Measurements from ENCODE around the gene NCBP3.
"Not testable (repeated sequence)": the region's sequence is repeated elsewhere in the genome, so short reads cannot be mapped to it uniquely, and the experiment has no call there.

NCBP3 gene

DNA sequence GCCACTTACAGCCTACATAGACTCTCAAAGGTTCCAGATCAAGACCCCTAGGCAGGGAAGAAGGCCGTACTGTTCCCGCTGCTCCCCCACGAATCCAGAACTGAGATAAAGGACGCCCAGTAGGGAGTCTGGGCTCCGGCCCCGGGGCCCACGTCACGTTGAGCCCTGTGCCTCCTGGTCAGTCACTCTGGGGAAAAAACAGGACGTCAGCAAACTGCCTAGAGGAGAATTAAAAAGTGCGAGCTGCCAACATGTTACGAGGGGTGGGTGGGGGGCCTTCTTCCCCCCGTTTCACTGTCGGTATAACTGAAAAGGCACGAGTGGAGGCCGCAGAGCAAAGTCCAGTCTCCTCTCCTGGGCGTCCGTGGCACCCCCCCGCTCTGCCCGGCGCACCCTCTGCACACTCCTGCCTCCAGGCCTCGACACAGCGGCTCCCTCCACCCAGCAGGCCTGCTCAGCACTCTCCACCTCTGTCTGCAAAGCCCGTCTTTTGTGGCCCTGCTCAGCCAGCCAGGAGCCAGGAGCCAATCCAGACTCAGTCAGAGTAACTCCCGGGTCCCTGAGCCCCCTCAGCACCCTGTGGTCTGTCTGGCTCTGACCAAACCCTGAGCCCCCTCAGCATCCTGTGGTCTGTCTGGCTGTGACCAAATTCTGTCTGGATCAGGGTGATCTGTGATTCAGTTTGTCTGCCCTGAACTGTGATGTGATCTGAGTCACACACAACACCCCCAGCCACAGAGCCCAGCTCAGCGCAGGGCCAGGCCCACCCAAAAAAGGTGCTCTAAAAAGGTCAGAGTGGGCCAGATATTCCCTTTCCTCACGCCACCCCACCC lies 51.3 kb downstream of the NCBP3 start:
- peaks cover 10% of the 10 kb centered on the region for H3K4me1 Mint-ChIP-seq
- peak overlapping the region; percentile 48 to 77 (median 67) for H3K27ac Mint-ChIP-seq
- no peaks in the 10 kb centered on the region for H3K36me3 Mint-ChIP-seq (ENCODE audit: low read depth)
- no peak overlapping the region for H3K4me3 Mint-ChIP-seq
- no peaks in the 10 kb centered on the region for H3K9me3 Mint-ChIP-seq
- TF ChIP-seq, protein P1, sequence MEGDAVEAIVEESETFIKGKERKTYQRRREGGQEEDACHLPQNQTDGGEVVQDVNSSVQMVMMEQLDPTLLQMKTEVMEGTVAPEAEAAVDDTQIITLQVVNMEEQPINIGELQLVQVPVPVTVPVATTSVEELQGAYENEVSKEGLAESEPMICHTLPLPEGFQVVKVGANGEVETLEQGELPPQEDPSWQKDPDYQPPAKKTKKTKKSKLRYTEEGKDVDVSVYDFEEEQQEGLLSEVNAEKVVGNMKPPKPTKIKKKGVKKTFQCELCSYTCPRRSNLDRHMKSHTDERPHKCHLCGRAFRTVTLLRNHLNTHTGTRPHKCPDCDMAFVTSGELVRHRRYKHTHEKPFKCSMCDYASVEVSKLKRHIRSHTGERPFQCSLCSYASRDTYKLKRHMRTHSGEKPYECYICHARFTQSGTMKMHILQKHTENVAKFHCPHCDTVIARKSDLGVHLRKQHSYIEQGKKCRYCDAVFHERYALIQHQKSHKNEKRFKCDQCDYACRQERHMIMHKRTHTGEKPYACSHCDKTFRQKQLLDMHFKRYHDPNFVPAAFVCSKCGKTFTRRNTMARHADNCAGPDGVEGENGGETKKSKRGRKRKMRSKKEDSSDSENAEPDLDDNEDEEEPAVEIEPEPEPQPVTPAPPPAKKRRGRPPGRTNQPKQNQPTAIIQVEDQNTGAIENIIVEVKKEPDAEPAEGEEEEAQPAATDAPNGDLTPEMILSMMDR (IDR thresholded peaks at IDR 0.05; ENCODE audit: unreplicated experiment in 3 of 3) = no peak
- no peaks in the 10 kb centered on the region for H3K27me3 Mint-ChIP-seq (ENCODE audit: low read depth)

GRCh38 chr17:3794152-3794551 lies 51.9 kb downstream of the NCBP3 start:
- H3K27ac Mint-ChIP-seq = peak overlapping the region in 2 of 3 experiments; percentile 48 to 77
- H3K4me3 Mint-ChIP-seq; H3K27me3 Mint-ChIP-seq (ENCODE audit: low read depth); H3K9me3 Mint-ChIP-seq; H3K36me3 Mint-ChIP-seq (ENCODE audit: low read depth); H3K4me1 Mint-ChIP-seq: not testable (repeated sequence)

DNA sequence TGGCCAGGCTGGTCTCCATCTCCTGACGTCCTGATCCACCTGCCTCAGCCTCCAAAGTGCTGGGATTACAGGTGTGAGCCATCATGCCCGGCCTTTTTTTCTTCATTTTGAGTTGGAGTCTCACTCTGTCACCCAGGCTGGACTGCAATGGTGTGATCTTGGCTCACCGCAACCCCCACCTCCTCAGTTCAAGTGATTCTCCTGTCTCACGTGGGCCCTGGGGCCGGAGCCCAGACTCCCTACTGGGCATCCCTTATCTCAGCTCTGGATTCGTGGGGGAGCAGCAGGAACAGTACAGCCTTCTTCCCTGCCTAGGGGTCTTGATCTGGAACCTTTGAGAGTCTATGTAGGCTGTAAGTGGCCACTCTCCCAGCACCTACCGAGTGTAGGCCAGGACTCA lies 52.8 kb downstream of the NCBP3 start:
- H3K27ac Mint-ChIP-seq; H3K4me1 Mint-ChIP-seq; H3K9me3 Mint-ChIP-seq; H3K4me3 Mint-ChIP-seq; H3K36me3 Mint-ChIP-seq (ENCODE audit: low read depth); H3K27me3 Mint-ChIP-seq (ENCODE audit: low read depth): not testable (repeated sequence)

- TF ChIP-seq, protein P1 (IDR thresholded peaks at IDR 0.05; ENCODE audit: unreplicated experiment in 3 of 3) = no peak
- H3K4me1 Mint-ChIP-seq = peaks cover 6% of the 10 kb centered on the region
- no peaks in the 10 kb centered on the region for H3K27me3 Mint-ChIP-seq (ENCODE audit: low read depth)
- H3K27ac Mint-ChIP-seq = no peak overlapping the region
- no peaks in the 10 kb centered on the region for H3K36me3 Mint-ChIP-seq (ENCODE audit: low read depth)
- no peak overlapping the region for H3K4me3 Mint-ChIP-seq
- H3K9me3 Mint-ChIP-seq = no peaks in the 10 kb centered on the region
Measured at GRCh38 chr17:3792481-3792880, 53.6 kb downstream of the NCBP3 start.

GRCh38 chr17:3788200-3788599 lies 57.8 kb downstream of the NCBP3 start:
- H3K9me3 Mint-ChIP-seq = no peaks in the 10 kb centered on the region
- H3K27me3 Mint-ChIP-seq (ENCODE audit: low read depth) = no peaks in the 10 kb centered on the region
- H3K36me3 Mint-ChIP-seq (ENCODE audit: low read depth) = no peaks in the 10 kb centered on the region
- no peak overlapping the region for H3K27ac Mint-ChIP-seq
- no peaks in the 10 kb centered on the region for H3K4me1 Mint-ChIP-seq
- no peak overlapping the region for H3K4me3 Mint-ChIP-seq
- TF ChIP-seq, protein P1 (IDR thresholded peaks at IDR 0.05; ENCODE audit: unreplicated experiment in 3 of 3) = no peak

- not testable (repeated sequence) for H3K9me3 Mint-ChIP-seq; H3K27ac Mint-ChIP-seq; H3K27me3 Mint-ChIP-seq (ENCODE audit: low read depth); H3K4me3 Mint-ChIP-seq; H3K4me1 Mint-ChIP-seq; H3K36me3 Mint-ChIP-seq (ENCODE audit: low read depth)
Measured at GRCh38 chr17:3785323-3785722, 60.7 kb downstream of the NCBP3 start.

GRCh38 chr17:3782751-3783150 lies 63.3 kb downstream of the NCBP3 start:
- no peak overlapping the region for H3K27ac Mint-ChIP-seq
- TF ChIP-seq, protein P1 (IDR thresholded peaks at IDR 0.05; ENCODE audit: unreplicated experiment in 3 of 3) = no peak
- H3K9me3 Mint-ChIP-seq = no peaks in the 10 kb centered on the region
- H3K4me1 Mint-ChIP-seq = no peaks in the 10 kb centered on the region
- H3K27me3 Mint-ChIP-seq (ENCODE audit: low read depth) = no peaks in the 10 kb centered on the region
- H3K36me3 Mint-ChIP-seq (ENCODE audit: low read depth) = no peaks in the 10 kb centered on the region
- no peak overlapping the region for H3K4me3 Mint-ChIP-seq
